GM18508 (cell line): ENCODE data around the gene ID2.

ENCODE experiments used
- ATAC-seq: cut with Tn5 transposase; IDR thresholded peaks from one replicate; pipeline ENCODE4 v1.9.1; 2021; ENCODE audit warnings: moderate number of reproducible peaks; ENCODE audit not compliant: insufficient read depth, unreplicated experiment

The ID2 gene

GRCh38 chr2:8681786-8682692 lies at the start of gene ID2:
Gene ID2 (plus strand): TSS chr2:8682056. CDS start chr2:8682166, 110 bp downstream.
- ATAC-seq, result peak; percentile 34

DNA sequence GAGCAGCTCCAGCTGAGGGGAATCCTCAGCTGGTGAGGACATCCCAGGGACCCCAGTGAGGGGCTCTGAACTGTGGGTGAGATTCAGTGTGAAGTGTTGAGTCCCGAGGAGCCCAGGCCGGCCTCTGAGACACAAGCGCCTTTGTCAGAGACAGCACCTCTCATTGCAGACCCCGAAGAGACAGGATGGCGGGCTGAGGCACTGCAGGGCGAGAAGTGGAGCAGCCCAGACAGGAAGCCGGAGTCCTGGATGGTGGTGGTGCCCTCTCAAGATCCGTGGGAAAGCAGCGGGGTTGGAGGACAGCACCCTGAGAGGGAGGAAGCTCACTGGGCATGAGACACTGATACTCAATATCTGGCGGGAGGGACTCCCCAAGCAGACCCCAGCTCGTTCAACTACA lies 49.1 kb upstream of the ID2 start:
- no peak for ATAC-seq

DNA sequence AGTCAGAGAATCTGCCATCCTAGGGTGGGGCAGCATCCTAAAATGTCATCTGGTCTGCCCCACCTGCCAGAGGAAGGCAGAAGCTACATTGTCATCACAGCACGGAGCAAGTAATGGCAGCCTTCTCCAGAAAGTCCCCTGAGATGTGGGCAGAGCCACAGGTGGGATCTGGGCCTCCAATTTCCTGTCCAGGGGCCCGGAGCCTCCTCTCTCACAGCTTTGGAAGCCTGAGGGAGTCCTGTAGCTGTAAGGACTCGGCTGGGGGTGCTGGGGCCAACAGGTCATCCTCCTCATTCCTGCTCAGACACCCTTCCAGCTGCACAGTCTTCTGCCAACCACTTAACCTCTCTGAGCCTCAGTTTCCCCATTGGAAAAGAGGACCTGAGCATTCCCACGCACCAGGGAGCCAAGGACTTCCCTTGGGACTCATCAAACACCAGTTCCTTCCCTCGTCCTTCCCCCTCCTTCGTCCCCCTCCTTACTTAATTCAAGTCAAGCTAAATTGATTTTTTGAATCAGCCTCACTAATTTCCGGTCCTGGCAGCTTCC lies 48.6 kb upstream of the ID2 start:
- ATAC-seq, result no peak

- no peak for ATAC-seq
Observed at GRCh38 chr2:8633735-8634313, 48.0 kb upstream of the ID2 start.

DNA sequence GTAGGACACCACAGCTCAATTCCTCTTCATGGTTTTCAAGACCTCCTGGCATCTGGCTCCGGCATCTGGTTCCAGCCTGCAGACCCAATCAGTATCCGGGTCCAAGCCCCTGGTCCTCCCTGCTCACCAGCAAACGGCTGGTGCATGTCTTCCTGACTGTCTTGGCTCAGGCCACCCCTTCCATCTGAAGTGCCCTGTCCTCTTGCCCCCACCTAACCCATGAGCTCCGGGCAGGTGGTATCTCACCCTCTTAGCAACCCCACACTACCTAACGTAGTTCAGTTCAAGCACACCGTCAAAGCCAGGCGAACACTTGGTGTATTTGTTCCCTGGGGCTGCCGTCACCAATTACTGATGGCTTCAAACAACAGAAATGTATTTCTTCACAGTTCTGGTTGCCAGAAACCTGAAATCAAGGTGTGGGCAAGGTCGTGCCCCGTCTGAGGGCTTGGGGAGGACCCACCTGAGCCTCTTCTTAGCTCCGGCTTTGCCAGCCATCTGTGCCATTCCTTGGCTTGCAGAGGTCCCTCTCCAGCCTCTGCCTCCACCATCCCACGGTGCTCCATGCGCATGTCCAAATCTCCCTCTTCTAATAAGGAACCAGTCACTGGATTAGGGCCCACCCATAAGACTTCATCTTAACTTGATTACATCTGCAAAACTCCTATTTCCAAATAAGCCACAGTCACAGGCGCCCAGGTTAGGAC lies 47.2 kb upstream of the ID2 start:
- no peak for ATAC-seq

GRCh38 chr2:8636041-8636491 lies 45.8 kb upstream of the ID2 start:
- no peak for ATAC-seq

GRCh38 chr2:8636721-8637636 lies 44.9 kb upstream of the ID2 start:
- ATAC-seq, result no peak

DNA sequence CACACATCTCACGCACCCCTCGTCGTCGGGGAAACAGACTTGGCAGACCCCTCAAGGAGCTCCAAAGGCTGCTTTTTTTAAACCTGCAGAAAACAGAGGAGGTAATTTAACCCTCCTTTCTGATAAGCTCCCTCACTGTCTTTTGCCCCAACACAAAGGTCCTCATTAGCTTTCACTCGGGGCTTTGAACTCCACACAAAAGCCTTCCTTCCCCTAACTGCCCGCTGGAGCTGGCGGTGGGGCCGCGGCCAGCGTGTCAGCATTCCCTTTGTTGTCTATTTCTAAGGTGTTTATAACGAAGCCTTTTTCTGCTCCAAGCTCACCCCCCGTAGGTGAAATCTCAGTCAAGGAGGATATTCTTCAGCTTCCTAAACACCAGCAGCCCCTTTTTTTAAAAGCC lies 43.5 kb upstream of the ID2 start:
- no peak for ATAC-seq

GRCh38 chr2:8639122-8639635 lies 42.7 kb upstream of the ID2 start:
- no peak for ATAC-seq

- ATAC-seq, result no peak
Observed at GRCh38 chr2:8640498-8640897, 41.4 kb upstream of the ID2 start.

DNA sequence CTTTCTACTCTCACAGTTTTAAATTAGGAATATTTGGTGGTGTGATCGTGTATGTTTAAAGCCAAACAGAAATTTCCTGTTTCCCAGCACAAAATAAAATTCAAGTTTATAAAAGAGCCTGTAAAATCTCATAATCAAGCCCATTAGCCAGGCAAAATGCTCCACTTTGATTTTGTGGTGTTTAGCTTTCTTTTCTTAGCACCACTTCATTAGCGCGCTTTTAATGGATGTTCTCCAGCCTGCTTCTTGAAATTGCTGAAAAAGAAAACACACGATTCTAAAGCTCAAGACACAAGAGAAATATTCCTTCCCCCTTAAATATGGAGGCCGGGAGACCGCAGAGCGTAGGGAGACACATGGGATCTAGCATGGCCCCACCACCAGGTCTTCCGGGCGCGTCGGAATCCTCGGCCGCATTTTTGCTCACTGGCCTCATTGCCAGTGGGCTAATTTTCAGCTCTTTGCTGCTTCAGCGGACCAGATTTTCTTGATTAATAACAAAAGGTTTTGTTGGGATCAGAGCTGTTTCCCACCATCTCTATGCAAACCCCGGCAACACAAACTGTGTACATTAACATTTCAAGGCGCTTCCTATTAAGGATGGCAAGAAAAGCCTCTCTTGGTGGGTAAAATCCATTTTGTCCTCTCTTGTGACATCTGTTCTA lies 40.4 kb upstream of the ID2 start:
- ATAC-seq, result no peak

DNA sequence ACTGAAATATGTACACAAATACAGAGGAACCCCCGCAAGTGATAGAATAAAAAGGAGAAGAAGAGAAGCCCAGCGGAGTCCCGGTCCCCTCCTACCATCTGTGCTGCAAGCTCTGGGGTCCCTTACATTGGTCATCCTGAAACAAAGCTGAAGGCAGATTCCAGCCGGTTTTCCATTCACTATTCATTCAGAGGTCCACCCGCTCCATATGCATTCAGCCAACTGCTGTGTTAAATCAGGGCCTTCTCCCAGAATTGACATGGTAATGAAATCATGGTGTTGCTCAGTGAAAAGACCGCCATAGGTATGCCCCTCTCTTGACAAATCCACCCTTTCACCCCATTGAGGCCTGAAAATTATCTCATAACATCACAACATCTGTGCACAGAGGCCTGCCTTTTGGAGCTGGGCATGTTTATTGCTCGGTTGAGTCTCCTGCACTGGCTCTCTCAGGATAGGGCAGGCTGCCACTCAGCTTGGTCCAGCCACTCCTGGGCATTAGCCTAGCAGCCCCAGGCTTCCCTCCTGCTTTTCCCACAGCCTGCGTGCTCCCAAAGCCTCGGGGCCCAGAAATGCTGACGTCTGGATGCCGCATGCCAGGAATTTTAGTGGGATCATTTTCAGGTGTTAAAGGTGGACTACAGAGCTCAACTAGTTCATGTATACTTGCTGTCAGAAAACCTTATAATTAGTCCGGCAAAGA lies 39.3 kb upstream of the ID2 start:
- ATAC-seq, result no peak

DNA sequence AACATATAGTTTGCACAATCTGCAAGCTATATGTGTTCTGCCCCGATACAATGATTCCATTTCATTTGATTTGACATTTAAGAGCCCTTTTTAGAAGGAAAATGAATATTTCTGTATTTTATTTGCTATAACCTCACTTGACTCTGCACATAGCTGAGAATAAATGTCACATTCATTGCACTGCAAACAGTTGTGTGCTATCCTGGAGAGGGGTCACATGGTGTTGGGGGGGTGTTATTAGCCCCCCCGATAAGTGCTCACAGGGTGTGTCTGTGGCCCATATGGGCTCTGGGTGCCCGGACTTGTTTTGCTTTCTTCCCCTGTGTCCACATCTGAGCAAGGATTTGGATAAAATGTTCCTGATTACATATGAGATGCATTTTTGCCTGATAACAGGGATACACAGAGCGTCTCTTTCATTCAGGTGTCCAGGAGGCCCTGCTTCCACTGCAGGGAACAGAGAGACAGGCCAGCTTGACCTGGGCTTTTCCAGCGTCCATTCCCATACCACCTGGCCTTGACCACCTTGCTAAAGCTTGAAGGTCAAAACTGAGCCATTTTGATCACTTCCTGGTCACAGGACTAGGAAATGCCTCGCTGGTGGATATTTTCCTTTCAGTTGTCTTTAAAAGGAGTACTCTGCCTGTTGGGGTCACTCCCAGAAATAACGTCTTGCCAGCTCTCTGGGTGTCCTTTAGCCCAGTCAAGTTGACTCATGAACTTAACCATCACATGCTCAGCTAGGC lies 38.4 kb upstream of the ID2 start:
- no peak for ATAC-seq

DNA sequence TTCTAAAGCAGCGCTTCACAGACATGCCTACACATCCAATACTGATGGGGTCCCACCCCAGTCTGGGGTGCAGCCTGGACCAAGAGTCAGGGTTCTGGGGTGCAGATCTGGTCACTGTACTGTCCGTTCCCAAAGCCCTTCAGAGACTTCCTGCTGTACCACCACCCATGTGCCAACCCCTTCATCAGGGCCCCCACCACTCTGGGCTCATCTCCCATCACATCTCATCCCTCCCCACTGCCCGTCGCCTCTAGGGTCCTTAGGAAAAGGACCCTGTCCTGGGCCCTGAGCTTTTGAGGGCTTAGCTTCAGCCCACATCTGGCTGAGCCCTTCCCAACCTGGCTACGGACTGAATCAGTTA lies 37.9 kb upstream of the ID2 start:
- no peak for ATAC-seq

DNA sequence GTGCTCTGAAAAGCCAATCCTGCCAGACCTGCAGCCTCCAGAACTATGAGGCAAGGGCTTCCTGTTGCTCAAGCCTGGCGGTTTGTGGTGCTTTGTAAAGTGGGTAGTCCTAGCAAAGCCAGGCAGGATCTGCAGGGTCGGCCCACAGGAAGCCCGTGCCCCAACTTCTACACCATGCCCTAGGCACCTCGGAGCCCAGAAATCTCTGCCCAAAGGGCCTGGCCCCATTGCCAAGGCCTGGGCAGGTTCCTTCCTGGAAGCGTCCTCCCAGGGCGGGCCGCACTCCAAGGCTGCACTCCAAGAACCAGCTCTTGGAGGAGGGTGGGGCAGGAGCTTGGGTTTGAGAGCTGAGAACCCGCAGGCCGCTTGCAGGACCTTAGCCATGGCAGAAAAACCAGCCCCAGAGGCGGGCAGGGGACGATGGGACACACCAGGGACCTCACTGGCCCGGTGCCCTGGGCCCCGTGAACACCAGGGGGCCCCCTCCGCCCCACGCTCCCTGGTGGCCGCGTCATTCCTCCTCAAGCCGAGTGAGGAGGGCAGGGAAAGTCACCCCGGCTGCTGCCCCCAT lies 37.2 kb upstream of the ID2 start:
- no peak for ATAC-seq

DNA sequence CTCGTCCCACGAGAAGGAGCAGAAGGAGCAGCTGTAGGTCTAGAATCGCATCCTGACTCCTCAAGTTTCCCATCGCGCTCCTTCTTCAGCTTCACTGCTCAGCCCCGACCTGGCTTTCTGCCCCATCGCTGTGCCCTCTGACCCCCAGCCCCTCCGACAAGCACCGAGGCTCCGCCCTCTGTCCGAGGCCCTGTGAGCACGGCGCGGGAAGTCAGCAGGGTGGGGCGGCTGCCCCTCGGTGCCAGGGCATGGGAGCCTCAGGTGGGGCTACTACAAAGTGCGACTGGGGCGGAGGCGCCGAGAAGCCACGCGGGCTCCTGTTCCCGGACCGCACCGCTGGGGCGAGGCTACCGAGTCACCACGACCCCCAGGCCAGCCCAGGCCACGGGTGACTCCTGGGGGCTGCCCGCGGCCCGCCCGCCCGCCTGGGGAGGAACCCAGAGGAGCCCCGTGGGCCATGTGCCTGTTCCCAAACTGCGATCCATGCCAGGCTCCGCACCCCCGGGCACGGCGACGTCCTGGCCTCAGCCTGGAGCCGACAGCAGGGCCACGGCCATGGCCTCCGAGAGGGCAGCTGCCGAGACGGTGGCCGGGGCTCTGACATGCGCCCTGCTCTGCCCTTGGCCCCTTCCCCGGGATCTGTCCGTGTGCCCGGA lies 36.6 kb upstream of the ID2 start:
- ATAC-seq, result no peak
